Urothelium cell line (cell line): ENCODE results near the gene RABGAP1L.

Experiments
- DNase-seq: peaks from one replicate; pipeline ENCODE4 v3.0.0; 2011; ENCODE audit warnings: low spot score, mixed read lengths
- FAIRE-seq: peaks from 2 replicates; lab custom pipeline; 2011; peaks lifted over from hg19 to GRCh38; lab: Jason Lieb, UNC

RABGAP1L gene

GRCh38 chr1:174740249-174740968 lies 581.1 kb downstream of the RABGAP1L start:
- DNase-seq: no peak
- FAIRE-seq: no peak

GRCh38 chr1:174742805-174743653 lies 583.7 kb downstream of the RABGAP1L start:
- DNase-seq (no peak), FAIRE-seq (no peak)

GRCh38 chr1:174743654-174744561 lies 584.6 kb downstream of the RABGAP1L start:
- FAIRE-seq (no peak), DNase-seq (peak; percentile 27)

GRCh38 chr1:174744886-174745285 lies 585.6 kb downstream of the RABGAP1L start:
- no peak for DNase-seq
- no peak for FAIRE-seq

DNA sequence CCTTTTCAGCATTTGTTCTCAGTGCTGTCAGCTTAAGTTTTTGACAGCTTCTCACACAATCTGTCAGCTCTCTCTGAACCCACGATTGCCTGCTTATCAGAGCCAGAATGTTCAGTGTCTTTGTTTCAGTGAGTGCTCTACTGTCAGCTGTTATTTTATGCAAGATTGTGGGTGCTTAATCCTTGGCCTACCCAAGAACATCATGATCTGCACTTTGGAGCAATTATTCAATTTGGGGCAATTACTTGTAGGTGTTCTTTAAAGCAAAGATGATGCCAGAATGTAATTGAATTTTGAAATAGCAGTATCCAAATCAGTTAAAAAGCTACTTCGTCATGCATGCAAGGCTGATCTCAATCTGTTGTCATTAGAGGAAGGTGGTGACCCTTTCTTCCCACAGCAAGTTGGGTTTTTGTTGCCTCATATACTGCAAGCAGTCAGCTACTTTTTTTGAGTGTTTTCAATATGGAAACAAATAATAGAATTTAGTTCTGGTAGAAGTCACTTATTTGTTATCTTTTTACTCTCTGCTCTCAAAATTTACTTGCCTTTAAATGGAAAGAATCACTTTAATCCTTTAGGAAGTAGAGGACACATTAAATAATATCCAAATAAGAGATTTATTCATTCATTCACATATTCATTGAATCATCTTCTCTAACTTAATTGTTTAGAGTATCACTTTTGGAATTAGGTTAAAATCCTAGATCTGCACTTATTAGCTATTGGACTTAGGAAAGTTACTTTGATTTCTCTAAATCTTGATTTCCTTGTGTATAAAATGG lies 586.9 kb downstream of the RABGAP1L start:
- DNase-seq (no peak), FAIRE-seq (no peak)

GRCh38 chr1:174747613-174748012 lies 588.3 kb downstream of the RABGAP1L start:
- no peak for DNase-seq
- FAIRE-seq: no peak

GRCh38 chr1:174748586-174748985 lies 589.3 kb downstream of the RABGAP1L start:
- FAIRE-seq (no peak), DNase-seq (no peak)

DNA sequence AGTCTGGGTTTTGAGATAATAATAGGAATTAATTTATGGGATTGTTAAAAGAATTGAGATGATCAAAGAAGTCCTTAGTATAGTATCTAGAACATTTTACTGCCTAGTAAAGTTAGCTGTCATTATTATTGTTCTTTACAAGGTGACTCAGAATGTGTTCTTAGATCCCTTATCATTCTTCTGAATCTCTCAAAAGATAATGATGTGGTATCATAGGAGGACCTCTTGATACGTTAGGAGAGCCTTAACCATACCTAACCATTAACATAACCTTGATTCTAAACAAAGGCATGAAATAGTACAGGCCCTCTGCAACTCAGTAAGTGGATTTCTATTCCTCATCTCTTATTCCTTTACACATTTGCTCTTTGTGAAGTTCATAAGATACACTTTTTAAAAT lies 593.8 kb downstream of the RABGAP1L start:
- FAIRE-seq (no peak), DNase-seq (no peak)

GRCh38 chr1:174761335-174761734 lies 602.0 kb downstream of the RABGAP1L start:
- no peak for FAIRE-seq
- DNase-seq: no peak

- no peak for DNase-seq
- FAIRE-seq: no peak
Measured at GRCh38 chr1:174761901-174762585, 602.7 kb downstream of the RABGAP1L start.

DNA sequence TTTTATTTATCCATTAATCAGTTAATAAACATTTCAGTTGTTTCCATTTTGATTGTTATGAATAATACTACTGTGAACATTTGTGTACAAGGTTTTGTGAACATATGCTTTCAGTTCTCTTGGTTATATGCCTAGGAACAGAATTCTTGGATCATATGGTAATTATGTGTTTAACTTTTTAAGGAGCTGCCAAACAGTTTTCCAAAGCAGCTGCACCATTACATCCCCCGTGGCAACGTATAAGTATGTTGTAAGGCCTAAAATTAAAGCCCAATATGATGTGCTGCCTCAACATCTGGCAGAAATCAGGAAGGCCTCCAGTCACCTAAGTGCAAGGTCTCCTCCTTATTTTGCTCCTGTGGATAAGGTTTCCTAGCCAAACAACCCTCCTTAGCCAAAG lies 604.9 kb downstream of the RABGAP1L start:
- FAIRE-seq: no peak
- DNase-seq: no peak

DNA sequence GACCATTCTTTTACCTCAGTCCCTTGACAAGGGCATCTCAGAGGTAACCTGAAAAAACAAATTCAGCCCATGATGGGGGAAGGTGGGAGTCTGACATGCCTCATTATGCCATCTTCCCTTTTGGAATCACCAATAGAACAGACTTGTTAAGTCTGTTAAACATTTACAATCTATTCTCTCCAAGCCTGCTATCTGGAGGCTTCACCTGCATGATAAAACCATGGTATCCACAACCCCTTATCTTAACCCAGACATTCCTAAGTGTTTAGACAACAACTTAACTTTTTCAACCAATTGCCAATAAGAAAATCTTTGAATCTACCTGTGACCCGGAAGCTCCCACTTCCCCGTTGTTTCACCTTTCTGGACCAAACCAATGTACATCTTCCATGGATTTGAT lies 607.4 kb downstream of the RABGAP1L start:
- FAIRE-seq: no peak
- no peak for DNase-seq

DNA sequence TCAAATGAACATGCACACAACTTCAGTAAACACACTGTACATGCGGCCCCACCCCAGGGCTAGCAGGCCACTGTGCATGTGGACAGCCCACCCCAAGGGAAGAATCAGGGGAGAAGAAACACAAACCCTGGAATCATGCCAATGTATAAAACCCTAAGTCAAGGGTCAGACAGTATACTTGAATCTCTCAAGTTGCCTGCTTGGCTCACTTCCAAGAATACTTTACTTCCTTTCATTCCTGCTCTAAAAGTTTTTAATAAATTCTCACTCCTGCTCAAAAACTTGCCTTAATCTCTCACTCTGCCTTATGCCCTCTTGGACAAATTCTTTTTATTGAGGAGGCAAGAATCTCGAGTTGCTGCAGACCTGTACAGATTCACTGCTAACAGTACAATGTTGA lies 609.2 kb downstream of the RABGAP1L start:
- FAIRE-seq (no peak), DNase-seq (no peak)

- DNase-seq (no peak), FAIRE-seq (no peak)
Measured at GRCh38 chr1:174768949-174769348, 609.6 kb downstream of the RABGAP1L start.

GRCh38 chr1:174769961-174770549 lies 610.7 kb downstream of the RABGAP1L start:
- FAIRE-seq (no peak), DNase-seq (peak; percentile 18)

GRCh38 chr1:174775621-174776020 lies 616.3 kb downstream of the RABGAP1L start:
- FAIRE-seq (no peak), DNase-seq (no peak)

- FAIRE-seq (no peak), DNase-seq (no peak)
Measured at GRCh38 chr1:174777262-174777661, 617.9 kb downstream of the RABGAP1L start.

DNA sequence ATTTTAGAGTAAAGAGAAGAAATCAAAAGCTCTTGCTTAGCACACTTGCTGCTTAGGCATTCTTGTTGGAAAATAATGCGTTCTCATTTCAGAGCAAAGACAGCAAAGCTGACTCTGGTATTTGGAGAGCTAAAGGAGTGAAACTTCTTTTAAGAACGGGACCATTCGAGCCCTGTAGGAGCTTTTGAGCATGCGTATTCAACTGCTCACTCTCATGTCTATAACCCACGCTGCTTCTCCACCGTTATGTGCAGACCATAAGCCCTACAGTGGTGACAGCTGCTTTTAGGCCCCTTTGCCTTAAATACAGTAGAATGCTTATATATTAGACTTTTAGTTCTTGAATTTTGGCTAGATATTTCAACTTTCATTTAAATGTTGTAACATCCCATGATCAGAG lies 626.2 kb downstream of the RABGAP1L start:
- FAIRE-seq (no peak), DNase-seq (no peak)

- no peak for FAIRE-seq
Measured at GRCh38 chr1:174786358-174786757, 627.0 kb downstream of the RABGAP1L start.

More at GRCh38 chr1:174786358-174786757, 627.0 kb downstream of the RABGAP1L start:
- no peak for DNase-seq
